H1 (cell line): ENCODE data around the gene HLA-DPB1. TPM values are rescaled to one million over a fixed set of nuclear protein-coding genes. Genes with fewer than 3 reads are reported as not detected.

ENCODE experiments used
- CTCF ChIA-PET: fragments of 300-600 bp; sonication (Branson Sonifier 250); formaldehyde crosslinking; loops from one replicate; lab custom pipeline; 2021; ENCODE audit not compliant: partially characterized antibody; lab: Charles Lee
- POLR2A ChIA-PET: fragments of 300-600 bp; sonication (Branson Sonifier 250); formaldehyde crosslinking; loops from one replicate; lab custom pipeline; 2021; ENCODE audit warnings: inconsistent platforms; ENCODE audit not compliant: partially characterized antibody; lab: Charles Lee
- DNase-seq, 2 experiments: peaks; one replicate each; pipeline versions ENCODE4 v3.0.0 to v3.0.0-alpha.2; 2010 to 2022; ENCODE audit warnings: low spot score in 2 of 2, low read depth in 1 of 2, mixed read lengths in 1 of 2
- FAIRE-seq: peaks from 2 replicates; lab custom pipeline; 2011; peaks lifted over from hg19 to GRCh38; lab: Jason Lieb, UNC
- H2AFZ ChIP-seq: 2 replicates; pipeline ENCODE4 v1.8.1; 2012; ENCODE audit warnings: low read length, inconsistent platforms
- H2AK5ac ChIP-seq: 2 replicates; pipeline ENCODE4 v1.6.1; 2013; ENCODE audit warnings: low read depth, low read length
- H2BK120ac ChIP-seq: replicated peaks from 2 replicates; pipeline ENCODE3; 2013; ENCODE audit warnings: low read depth, low read length, inconsistent platforms
- H2BK12ac ChIP-seq: 2 replicates; pipeline ENCODE4 v1.6.1; 2013; ENCODE audit warnings: low read depth, low read length
- H2BK15ac ChIP-seq: 2 replicates; pipeline ENCODE4 v1.6.1; 2013; ENCODE audit warnings: low read length
- H2BK20ac ChIP-seq: 2 replicates; pipeline ENCODE4 v1.6.1; 2013; ENCODE audit warnings: low read length
- H2BK5ac ChIP-seq: 2 replicates; pipeline ENCODE4 v1.6.1; 2013; ENCODE audit warnings: low read depth, low read length
- H3K14ac ChIP-seq: 2 replicates; pipeline ENCODE4 v1.6.1; 2013; ENCODE audit warnings: inconsistent platforms; ENCODE audit not compliant: insufficient read length
- H3K18ac ChIP-seq: 2 replicates; pipeline ENCODE4 v1.6.1; 2013; ENCODE audit warnings: low read length; ENCODE audit errors: extremely low read depth
- H3K23ac ChIP-seq: 2 replicates; pipeline ENCODE4 v1.6.1; 2013; ENCODE audit warnings: inconsistent platforms; ENCODE audit not compliant: insufficient read length
- H3K23me2 ChIP-seq: 2 replicates; pipeline ENCODE4 v1.6.1; 2013; ENCODE audit warnings: low read depth, low read length
- H3K27ac ChIP-seq: 2 replicates; pipeline ENCODE4 v1.6.1; 2011; ENCODE audit warnings: low read depth, low read length, inconsistent platforms
- H3K27me3 ChIP-seq, 4 experiments: replicated peaks in 1 of 4; 1 replicate in 1 of 4; 2 replicates in 3 of 4; pipeline versions ENCODE4 v1.6.1 to v1.8.1; 2011 to 2013; ENCODE audit warnings: low read length in 3 of 4, mild to moderate bottlenecking in 3 of 4, inconsistent platforms in 2 of 4, mixed read lengths in 2 of 4, moderate library complexity in 1 of 4; ENCODE audit not compliant: control insufficient read depth in 3 of 4, insufficient read depth in 3 of 4; ENCODE audit errors: extremely low read depth in 1 of 4
- H3K36me3 ChIP-seq, 4 experiments: 2 replicates each; pipeline versions ENCODE4 v1.6.1 to v1.8.1; 2011 to 2013; ENCODE audit warnings: mild to moderate bottlenecking in 4 of 4, low read length in 3 of 4, moderate library complexity in 2 of 4, control low read depth in 1 of 4, inconsistent platforms in 1 of 4; ENCODE audit not compliant: insufficient read depth in 4 of 4, control insufficient read depth in 2 of 4
- H3K4ac ChIP-seq: replicated peaks from 2 replicates; pipeline ENCODE3; 2013; ENCODE audit warnings: low read length, low read depth, mixed read lengths, inconsistent platforms; ENCODE audit not compliant: insufficient read length
- H3K4me1 ChIP-seq, 4 experiments: replicated peaks in 1 of 4; 1 replicate in 1 of 4; 2 replicates in 3 of 4; pipeline versions ENCODE4 v1.6.1 to v1.8.1; 2011 to 2013; ENCODE audit warnings: low read length in 3 of 4, inconsistent platforms in 2 of 4, mixed read lengths in 1 of 4; ENCODE audit not compliant: insufficient read depth in 4 of 4, control insufficient read depth in 3 of 4
- H3K4me2 ChIP-seq, 2 experiments: 2 replicates each; pipeline versions ENCODE4 v1.6.1 to v1.8.1; 2011 to 2013; ENCODE audit warnings: low read depth in 2 of 2, low read length in 2 of 2, control low read depth in 1 of 2, inconsistent platforms in 1 of 2, mild to moderate bottlenecking in 1 of 2; ENCODE audit not compliant: insufficient read depth in 1 of 2
- H3K4me3 ChIP-seq, 4 experiments: fragments of 200-600, 300-600 bp in 1 of 4; sonication (generic), shearing (Covaris generic), sonication (Bioruptor Twin) in 1 of 4; 2 replicates each; pipeline versions ENCODE4 v1.5.1 to v1.8.1; 2011 to 2016; ENCODE audit warnings: low read length in 4 of 4, low read depth in 3 of 4, control low read depth in 2 of 4, inconsistent platforms in 2 of 4, mild to moderate bottlenecking in 2 of 4, mixed read lengths in 1 of 4, moderate library complexity in 1 of 4; ENCODE audit not compliant: insufficient read depth in 2 of 4; ENCODE audit errors: extremely low read depth in 1 of 4
- H3K56ac ChIP-seq: replicated peaks from 2 replicates; pipeline ENCODE3; 2013; ENCODE audit warnings: low read depth, mild to moderate bottlenecking, mixed read lengths, low read length, inconsistent platforms; ENCODE audit not compliant: insufficient read length
- H3K79me1 ChIP-seq: 2 replicates; pipeline ENCODE4 v1.6.1; 2013; ENCODE audit warnings: low read depth, low read length, control low read depth
- H3K79me2 ChIP-seq, 2 experiments: 2 replicates each; pipeline versions ENCODE4 v1.6.1 to v1.8.1; 2012 to 2013; ENCODE audit warnings: low read length in 2 of 2, mild to moderate bottlenecking in 2 of 2, inconsistent platforms in 1 of 2; ENCODE audit not compliant: insufficient read depth in 2 of 2, control insufficient read depth in 1 of 2
- H3K9ac ChIP-seq, 4 experiments: replicated peaks in 1 of 4; 1 replicate in 1 of 4; 2 replicates in 3 of 4; pipeline versions ENCODE4 v1.6.1 to v1.8.1; 2011 to 2013; ENCODE audit warnings: low read depth in 3 of 4, low read length in 3 of 4, control low read depth in 2 of 4, mild to moderate bottlenecking in 2 of 4, moderate library complexity in 2 of 4, inconsistent platforms in 1 of 4; ENCODE audit errors: extremely low read depth in 1 of 4
- H3K9me3 ChIP-seq, 2 experiments: 2 replicates each; pipeline versions ENCODE4 v1.6.1 to v1.8.1; 2012 to 2013; ENCODE audit warnings: mild to moderate bottlenecking in 2 of 2, moderate library complexity in 2 of 2, control low read depth in 1 of 2, inconsistent platforms in 1 of 2, low read depth in 1 of 2, low read length in 1 of 2, mixed read lengths in 1 of 2; ENCODE audit not compliant: insufficient read depth in 2 of 2
- H4K20me1 ChIP-seq, 2 experiments: replicated peaks in 1 of 2; 2 replicates each; pipeline versions ENCODE3 to v1.8.1; 2011 to 2013; ENCODE audit warnings: inconsistent platforms in 2 of 2, low read length in 2 of 2, mild to moderate bottlenecking in 1 of 2; ENCODE audit not compliant: insufficient read depth in 2 of 2, control insufficient read depth in 1 of 2
- H4K5ac ChIP-seq: 2 replicates; pipeline ENCODE4 v1.6.1; 2013; ENCODE audit warnings: low read length, low read depth, mixed read lengths, inconsistent platforms; ENCODE audit not compliant: insufficient read length
- H4K8ac ChIP-seq: 2 replicates; pipeline ENCODE4 v1.8.0; 2013; ENCODE audit warnings: mild to moderate bottlenecking, moderate library complexity, low read length, inconsistent platforms; ENCODE audit not compliant: insufficient read depth; ENCODE audit errors: extremely low read depth
- H4K91ac ChIP-seq: replicated peaks from 2 replicates; pipeline ENCODE3; 2013; ENCODE audit warnings: low read length, mixed read lengths, inconsistent platforms; ENCODE audit not compliant: insufficient read length
- BACH1 ChIP-seq: IDR thresholded peaks from 2 replicates; pipeline ENCODE4 v1.6.1; 2012; ENCODE audit warnings: low read length, improper control_type of control experiment
- CHD2 ChIP-seq: IDR thresholded peaks from 2 replicates; pipeline ENCODE4 v1.6.1; 2012; ENCODE audit warnings: low read length, improper control_type of control experiment
- EGR1 ChIP-seq: IDR thresholded peaks from 2 replicates; pipeline ENCODE4 v1.6.1; 2011; ENCODE audit warnings: low read depth, low read length, borderline replicate concordance
- KDM4A ChIP-seq: IDR thresholded peaks from one replicate; pipeline ENCODE4 v1.7.1; 2012; ENCODE audit warnings: low read depth, mild to moderate bottlenecking, moderate library complexity, low read length, inconsistent platforms; ENCODE audit not compliant: severe bottlenecking
- MAFK ChIP-seq: IDR thresholded peaks from 2 replicates; pipeline ENCODE4 v1.6.1; 2012; ENCODE audit warnings: low read depth, mild to moderate bottlenecking, improper control_type of control experiment, low read length
- NRF1 ChIP-seq: IDR thresholded peaks from 2 replicates; pipeline ENCODE4 v1.6.1; 2011; ENCODE audit warnings: mild to moderate bottlenecking, low read depth, low read length, improper control_type of control experiment
- SIX5 ChIP-seq: IDR thresholded peaks from 2 replicates; pipeline ENCODE4 v1.6.1; 2011; ENCODE audit warnings: mild to moderate bottlenecking, low read depth, low read length
- TBP ChIP-seq: IDR thresholded peaks from 2 replicates; pipeline ENCODE4 v1.6.1; 2011; ENCODE audit warnings: low read depth, low read length, improper control_type of control experiment
- WGBS, 2 experiments: shearing (Covaris generic) in 1 of 2; methylation state at CpG; one replicate each; pipeline versions ENCODE4 v1.1.6 to v1.1.7; 2013 to 2015; ENCODE audit warnings: low lambda C conversion rate in 2 of 2, mixed read lengths in 2 of 2, inconsistent platforms in 1 of 2, low coverage in 1 of 2, missing lambda C conversion rate in 1 of 2; ENCODE audit not compliant: insufficient replicate concordance in 2 of 2, insufficient coverage in 1 of 2, insufficient read length in 1 of 2; ENCODE audit errors: extremely low coverage in 1 of 2, missing lambda C conversion rate in 1 of 2; 5-methylcytosine and 5-hydroxymethylcytosine counted together
- polyA plus RNA-seq, 7 experiments: library from polyadenylated mRNA; depleted of rRNA in 3 of 7; stranded (reverse) in 5 of 7; unstranded in 2 of 7; fragments of >200 nt in 5 of 7; fragments of 200-250 nt in 2 of 7; gene quantifications; 1 replicate in 5 of 7; 2 replicates in 1 of 7; 4 replicates in 1 of 7; pipeline versions ENCODE4 v1.2.1 to v1.2.3, GENCODE V29; 2011 to 2013; ENCODE audit warnings: missing spikeins in 2 of 7, mixed read lengths in 2 of 7
- total RNA-seq: library from RNA; stranded (reverse); fragmentation: NEBNext Ultra II Directional; extraction: Animal tissue kit (Norgen Biotek cat#: 25700); gene quantifications from 2 replicates; pipeline ENCODE4 v1.2.1, GENCODE V29; 2021

The HLA-DPB1 gene
- total and polyA plus RNA-seq, 2 of the 8 experiments (the other 6 are each of a cell fraction or from before 2014, with no cell fraction given): 32.3 to 58.8 TPM

DNA sequence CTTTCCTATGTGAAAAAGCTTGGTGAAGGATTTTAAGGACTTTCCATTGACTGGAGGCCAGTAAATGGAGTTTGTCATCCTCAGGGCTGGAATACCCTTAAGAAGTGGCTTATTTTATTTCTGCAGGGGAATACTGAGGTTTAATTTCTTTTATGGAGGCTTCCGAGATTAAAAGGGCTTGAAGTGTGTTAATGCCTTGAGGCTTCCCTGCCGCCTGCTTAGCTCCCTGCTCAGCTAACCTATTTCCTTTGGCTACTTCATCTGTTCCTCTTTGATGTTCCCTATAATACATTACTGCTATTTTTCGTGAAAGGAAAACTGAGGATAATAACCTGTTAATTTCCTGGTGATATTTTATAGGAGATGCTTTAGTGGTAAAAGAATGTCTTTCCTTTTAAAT, 44.2 kb downstream of the HLA-DPB1 start:
- Histone ChIP-seq H3K4ac (no peak overlapping the region), H3K18ac (no peak overlapping the region), H2AFZ (no peak overlapping the region), H2BK5ac (no peak overlapping the region), H3K79me2 (peaks cover 12 to 68% of the 10 kb centered on the region in 2 experiments; a peak in 3 of 4 replicates), H2BK15ac (no peak overlapping the region), H3K27me3 (no peaks in the 10 kb centered on the region), H3K23me2 (peaks cover 10% of the 10 kb centered on the region), H3K14ac (no peak overlapping the region), H3K4me3 (peak overlapping the region in 1 of 4 experiments; percentile 92; a peak in 2 of 8 replicates), H3K9me3 (peaks cover 28 to 32% of the 10 kb centered on the region in 2 experiments), H4K5ac (no peak overlapping the region), H3K4me2 (peak overlapping the region; percentile 21 to 80; a peak in 3 of 4 replicates), H4K20me1 (no peaks in the 10 kb centered on the region), H3K56ac (no peak overlapping the region), H2BK20ac (no peak overlapping the region), H2BK12ac (no peak overlapping the region), H3K9ac (no peak overlapping the region), H4K8ac (no peak overlapping the region), H3K4me1 (peaks cover 2 to 21% (median 9%) of the 10 kb centered on the region in 4 experiments; a peak in 6 of 7 replicates), H2BK120ac (no peak overlapping the region), H2AK5ac (no peak overlapping the region), H3K23ac (no peak overlapping the region), H3K36me3 (peaks cover 0 to 36% (median 10%) of the 10 kb centered on the region in 4 experiments; a peak in 4 of 8 replicates), H3K27ac (no peak overlapping the region), H4K91ac (no peak overlapping the region), H3K79me1 (no peaks in the 10 kb centered on the region)
- WGBS, 2 experiments: 77% methylated on average over 3 of the region's 3 CpGs; no CpG with 5 or more reads in 1 of the 2 experiments
- CTCF ChIA-PET: interaction anchor here (0.6 to 3.5 kb wide), 28 partner anchors 10 to 265 kb away, joined by 3 to 20 read pairs (median 5); partner anchors contain the start of genes COL11A2 and HLA-DPB1
- FAIRE-seq: no peak
- POLR2A ChIA-PET: interaction anchor here (0.6 to 6.6 kb wide), 13 partner anchors 11 to 452 kb away, joined by 3 to 113 read pairs (median 5); partner anchors contain the start of genes BRD2 and HLA-DOA
- DNase-seq: no peak
- TF ChIP-seq NRF1 (no peak), TBP (no peak), CHD2 (no peak), SIX5 (no peak), EGR1 (no peak), KDM4A (no peak), BACH1 (no peak), MAFK (no peak)
